ENCODE results near the gene RAD51B. TPM values are rescaled to one million over a fixed set of nuclear protein-coding genes. Genes with fewer than 3 reads are reported as not detected.

The RAD51B gene
- total RNA-seq, 4 donors from 2014 or later = 14.0 to 16.4 (median 14.8) TPM

GRCh38 chr14:68261092-68261842 is 441.7 kb downstream of the RAD51B start:
- H3K36me3 ChIP-seq = no peaks in the 10 kb centered on the region
- TF ChIP-seq POLR2A (IDR thresholded peaks at IDR 0.05) (no peak), CTCF (IDR thresholded peaks at IDR 0.05) (no peak)
- WGBS, 2 donors = 71 to 77% methylated on average over 10 of the region's 10 CpGs
- H3K27ac ChIP-seq = no peak overlapping the region
- no peak overlapping the region for H3K4me3 ChIP-seq (replicated peaks in 1 of 3)
- no peaks in the 10 kb centered on the region for H3K4me1 ChIP-seq
- DNase-seq = no peak
- intact Hi-C loops (cut with DNase I) = no loop called here
- H3K27me3 ChIP-seq = no peaks in the 10 kb centered on the region
- H3K9me3 ChIP-seq = no peaks in the 10 kb centered on the region

DNA sequence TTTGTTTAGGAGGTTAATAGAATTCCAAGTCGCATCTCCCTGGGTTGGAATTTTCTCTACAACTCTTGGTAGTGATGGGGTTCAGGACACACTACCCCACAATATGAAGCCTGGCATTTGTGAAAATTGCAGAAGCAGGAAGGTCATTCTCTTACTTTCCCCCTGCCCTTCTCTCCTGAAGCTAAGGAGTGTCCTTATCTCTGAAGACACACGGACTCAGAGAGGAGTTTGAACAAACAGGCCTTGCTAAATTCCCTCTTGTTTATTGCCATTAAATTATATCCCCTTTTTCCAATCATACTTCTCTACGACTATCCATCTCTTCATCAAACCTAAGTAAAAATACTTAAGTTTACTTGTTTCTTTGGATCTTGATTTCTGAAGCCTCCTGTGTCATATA is 443.0 kb downstream of the RAD51B start:
- Histone ChIP-seq H3K4me3 (replicated peaks in 1 of 3) (no peak overlapping the region), H3K4me1 (no peaks in the 10 kb centered on the region), H3K27ac (no peak overlapping the region), H3K36me3 (no peaks in the 10 kb centered on the region), H3K27me3 (no peaks in the 10 kb centered on the region), H3K9me3 (no peaks in the 10 kb centered on the region)
- intact Hi-C loops (cut with DNase I) = no loop called here
- DNase-seq = no peak
- WGBS, 2 donors = 91 to 96% methylated on average over 3 of the region's 3 CpGs
- TF ChIP-seq CTCF (IDR thresholded peaks at IDR 0.05) (no peak), POLR2A (IDR thresholded peaks at IDR 0.05) (no peak)

GRCh38 chr14:68263563-68264259 is 444.1 kb downstream of the RAD51B start:
- TF ChIP-seq CTCF (IDR thresholded peaks at IDR 0.05) (no peak), POLR2A (IDR thresholded peaks at IDR 0.05) (no peak)
- 79 to 85% methylated on average over 3 of the region's 3 CpGs for WGBS, 2 donors
- no peak overlapping the region for H3K27ac ChIP-seq
- no peaks in the 10 kb centered on the region for H3K36me3 ChIP-seq
- H3K4me3 ChIP-seq (replicated peaks in 1 of 3) = no peak overlapping the region
- no peaks in the 10 kb centered on the region for H3K9me3 ChIP-seq
- no peaks in the 10 kb centered on the region for H3K27me3 ChIP-seq
- intact Hi-C loops (cut with DNase I) = no loop called here
- H3K4me1 ChIP-seq = no peaks in the 10 kb centered on the region
- DNase-seq = no peak

DNA sequence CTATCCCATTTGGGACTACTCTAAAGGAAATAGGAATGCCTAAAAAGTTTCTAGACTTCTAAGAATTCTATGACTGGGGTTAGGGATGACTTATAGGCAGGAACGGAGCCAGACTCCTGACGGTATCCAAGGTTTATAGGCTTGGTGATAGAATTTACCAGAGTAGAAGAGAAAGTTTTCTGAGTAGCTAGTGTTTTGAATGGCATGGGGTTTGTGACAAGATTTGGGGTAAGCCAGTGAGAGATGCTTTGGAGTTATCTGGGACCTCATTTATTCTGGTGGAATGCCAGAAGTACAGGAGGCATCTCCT is 444.6 kb downstream of the RAD51B start:
- TF ChIP-seq CTCF (IDR thresholded peaks at IDR 0.05) = no peak
- TF ChIP-seq POLR2A (IDR thresholded peaks at IDR 0.05) = no peak
- WGBS, 2 donors = 83 to 86% methylated on average over 2 of the region's 2 CpGs
- H3K4me1 ChIP-seq = peaks cover 0 to 4% of the 10 kb centered on the region in 2 donors
- no peaks in the 10 kb centered on the region for H3K27me3 ChIP-seq
- intact Hi-C loops (cut with DNase I) = no loop called here
- DNase-seq = no peak
- no peak overlapping the region for H3K4me3 ChIP-seq (replicated peaks in 1 of 3)
- H3K27ac ChIP-seq = no peak overlapping the region
- no peaks in the 10 kb centered on the region for H3K9me3 ChIP-seq
- H3K36me3 ChIP-seq = no peaks in the 10 kb centered on the region

GRCh38 chr14:68266998-68267397 is 447.4 kb downstream of the RAD51B start:
- H3K27ac ChIP-seq = no peak overlapping the region
- no peaks in the 10 kb centered on the region for H3K36me3 ChIP-seq
- no peaks in the 10 kb centered on the region for H3K27me3 ChIP-seq
- H3K4me1 ChIP-seq = peaks cover 0 to 9% of the 10 kb centered on the region in 2 donors
- intact Hi-C loops (cut with DNase I) = no loop called here
- H3K9me3 ChIP-seq = no peaks in the 10 kb centered on the region
- no peak overlapping the region for H3K4me3 ChIP-seq (replicated peaks in 1 of 3)
- TF ChIP-seq POLR2A (IDR thresholded peaks at IDR 0.05) (no peak), CTCF (IDR thresholded peaks at IDR 0.05) (no peak)
- DNase-seq = no peak
- WGBS, 2 donors = 92 to 96% methylated on average over 7 of the region's 7 CpGs

All from thyroid gland (tissue), 4 donors.